H9 (cell line): ENCODE measurements around the gene STAU1. TPM values are rescaled to one million over a fixed set of nuclear protein-coding genes. Genes with fewer than 3 reads are reported as not detected.
A peak's percentile ranks its signal among the peaks of the same experiment; 100 is the strongest.
"Not testable (repeated sequence)": the region's sequence is repeated elsewhere in the genome, so short reads cannot be mapped to it uniquely, and the experiment has no call there.

Source experiments
- DNase-seq: peaks from one replicate; pipeline ENCODE4 v3.0.0-alpha.2; 2017
- H2AFZ ChIP-seq: one replicate; pipeline ENCODE4 v1.6.1; 2013; ENCODE audit warnings: mild to moderate bottlenecking, low read length, control low read depth, moderate library complexity
- H2AK5ac ChIP-seq: 2 replicates; pipeline ENCODE4 v1.6.1; 2013; ENCODE audit warnings: low read length, control low read depth, mixed read lengths; ENCODE audit not compliant: insufficient read length
- H2BK120ac ChIP-seq: one replicate; pipeline ENCODE4 v1.6.1; 2013; ENCODE audit warnings: low read depth, mild to moderate bottlenecking, low read length, control low read depth, inconsistent platforms; ENCODE audit not compliant: poor library complexity, severe bottlenecking
- H2BK12ac ChIP-seq: 2 replicates; pipeline ENCODE4 v1.6.1; 2013; ENCODE audit warnings: low read length, control low read depth, mixed read lengths, low read depth; ENCODE audit not compliant: insufficient read length
- H2BK15ac ChIP-seq: 2 replicates; pipeline ENCODE4 v1.6.1; 2013; ENCODE audit warnings: low read depth, low read length, control low read depth
- H2BK20ac ChIP-seq: one replicate; pipeline ENCODE4 v1.6.1; 2013; ENCODE audit warnings: low read depth, mild to moderate bottlenecking, low read length, control low read depth, inconsistent platforms; ENCODE audit not compliant: poor library complexity, severe bottlenecking
- H2BK5ac ChIP-seq: 2 replicates; pipeline ENCODE4 v1.6.1; 2013; ENCODE audit warnings: low read length, control low read depth, mixed read lengths; ENCODE audit not compliant: insufficient read length
- H3K14ac ChIP-seq: 2 replicates; pipeline ENCODE4 v1.6.1; 2013; ENCODE audit warnings: low read length, control low read depth; ENCODE audit not compliant: insufficient read depth
- H3K18ac ChIP-seq: 2 replicates; pipeline ENCODE4 v1.6.1; 2013; ENCODE audit warnings: low read depth, mild to moderate bottlenecking, mixed read lengths, low read length, control low read depth; ENCODE audit not compliant: insufficient read length
- H3K23ac ChIP-seq: 2 replicates; pipeline ENCODE4 v1.6.1; 2013; ENCODE audit warnings: low read length, control low read depth, mixed read lengths, low read depth; ENCODE audit not compliant: insufficient read length
- H3K23me2 ChIP-seq: 2 replicates; pipeline ENCODE4 v1.6.1; 2013; ENCODE audit warnings: low read depth, mild to moderate bottlenecking, mixed read lengths, low read length, control low read depth; ENCODE audit not compliant: insufficient read length, poor library complexity, severe bottlenecking
- H3K27ac ChIP-seq: 2 replicates; pipeline ENCODE4 v1.5.1; 2013; ENCODE audit warnings: low read length, control low read depth, mixed read lengths, low read depth; ENCODE audit not compliant: insufficient read length
- H3K27me3 ChIP-seq: 2 replicates; pipeline ENCODE4 v1.6.1; 2013; ENCODE audit warnings: low read length, control low read depth, inconsistent platforms; ENCODE audit not compliant: insufficient read depth
- H3K4ac ChIP-seq: 2 replicates; pipeline ENCODE4 v1.6.1; 2013; ENCODE audit warnings: low read depth, mild to moderate bottlenecking, control low read depth, inconsistent platforms, low read length, moderate library complexity
- H3K4me1 ChIP-seq: 2 replicates; pipeline ENCODE4 v1.6.1; 2013; ENCODE audit warnings: low read length, control low read depth, inconsistent platforms; ENCODE audit not compliant: insufficient read depth
- H3K4me2 ChIP-seq: 2 replicates; pipeline ENCODE4 v1.6.1; 2013; ENCODE audit warnings: low read length, control low read depth, mixed read lengths; ENCODE audit not compliant: insufficient read length, insufficient read depth
- H3K56ac ChIP-seq: 2 replicates; pipeline ENCODE4 v1.6.1; 2013; ENCODE audit warnings: low read depth, mild to moderate bottlenecking, mixed read lengths, low read length, control low read depth; ENCODE audit not compliant: insufficient read length
- H3K79me1 ChIP-seq: 2 replicates; pipeline ENCODE4 v1.6.1; 2013; ENCODE audit warnings: low read depth, mild to moderate bottlenecking, moderate library complexity, low read length, control low read depth, inconsistent platforms; ENCODE audit not compliant: insufficient read depth, poor library complexity, severe bottlenecking
- H3K79me2 ChIP-seq: 2 replicates; pipeline ENCODE4 v1.6.1; 2013; ENCODE audit warnings: low read length, control low read depth, inconsistent platforms; ENCODE audit not compliant: insufficient read depth
- H3K9ac ChIP-seq: 2 replicates; pipeline ENCODE4 v1.6.1; 2013; ENCODE audit warnings: low read length, control low read depth, mixed read lengths; ENCODE audit not compliant: insufficient read length; ENCODE audit errors: extremely low read depth
- H3K9me3 ChIP-seq: one replicate; pipeline ENCODE4 v1.6.1; 2013; ENCODE audit warnings: low read depth, low read length, inconsistent platforms; ENCODE audit not compliant: control insufficient read depth
- H3T11ph ChIP-seq: one replicate; pipeline ENCODE4 v1.6.1; 2013; ENCODE audit warnings: mild to moderate bottlenecking, low read length, control low read depth, inconsistent platforms
- H4K20me1 ChIP-seq: one replicate; pipeline ENCODE4 v1.6.1; 2013; ENCODE audit not compliant: control insufficient read depth, insufficient read length, insufficient read depth
- H4K5ac ChIP-seq: 2 replicates; pipeline ENCODE4 v1.6.1; 2013; ENCODE audit warnings: low read depth, mild to moderate bottlenecking, mixed read lengths, low read length, control low read depth; ENCODE audit not compliant: insufficient read length
- H4K8ac ChIP-seq: replicated peaks from 2 replicates; pipeline ENCODE4 v1.6.1; 2013; ENCODE audit warnings: low read length, control low read depth, mixed read lengths, low read depth; ENCODE audit not compliant: insufficient read length
- H4K91ac ChIP-seq: 2 replicates; pipeline ENCODE4 v1.6.1; 2013; ENCODE audit warnings: low read depth, mild to moderate bottlenecking, moderate library complexity, mixed read lengths, low read length, control low read depth; ENCODE audit not compliant: insufficient read length
- H3K27ac Mint-ChIP-seq, 3 experiments: 2 replicates in 2 of 3; 3 replicates in 1 of 3; pipeline ENCODE4 v1.8.0; 2020 to 2021; ENCODE audit warnings: mixed read lengths in 3 of 3, mild to moderate bottlenecking in 1 of 3, moderate library complexity in 1 of 3
- H3K27me3 Mint-ChIP-seq: 2 replicates; pipeline ENCODE4 v1.8.0; 2021; ENCODE audit warnings: low read depth, mild to moderate bottlenecking, moderate library complexity, mixed read lengths
- H3K36me3 Mint-ChIP-seq, 3 experiments: 2 replicates in 2 of 3; 3 replicates in 1 of 3; pipeline ENCODE4 v1.8.0; 2020 to 2021; ENCODE audit warnings: low read depth in 3 of 3, mixed read lengths in 3 of 3; ENCODE audit not compliant: insufficient read depth in 1 of 3
- H3K4me1 Mint-ChIP-seq, 2 experiments: 2 replicates each; pipeline ENCODE4 v1.8.0; 2020; ENCODE audit warnings: mixed read lengths in 2 of 2
- H3K4me3 Mint-ChIP-seq, 2 experiments: 2 replicates in 1 of 2; 3 replicates in 1 of 2; pipeline ENCODE4 v1.8.0; 2020 to 2021; ENCODE audit warnings: mild to moderate bottlenecking in 2 of 2, mixed read lengths in 2 of 2, moderate library complexity in 1 of 2
- H3K9me3 Mint-ChIP-seq, 2 experiments: 2 replicates in 1 of 2; 3 replicates in 1 of 2; pipeline ENCODE4 v1.8.0; 2020; ENCODE audit warnings: mild to moderate bottlenecking in 2 of 2, mixed read lengths in 2 of 2, moderate library complexity in 1 of 2
- WGBS: extraction: QIAGEN DNeasy Blood & Tissue Kit; methylation state at CpG from one replicate; pipeline ENCODE4 v1.1.7; 2013; ENCODE audit warnings: missing lambda C conversion rate, low lambda C conversion rate, mixed read lengths; ENCODE audit not compliant: insufficient read length; ENCODE audit errors: extremely low coverage; 5-methylcytosine and 5-hydroxymethylcytosine counted together
- total RNA-seq: library from RNA; stranded (reverse); gene quantifications from 2 replicates; pipeline ENCODE4 v1.2.1, GENCODE V29; 2021
- TF ChIP-seq, protein P1 (sequence below): fragments of 200-600 bp; sonication (generic); conservative IDR thresholded peaks from 3 replicates; pipeline ENCODE4 v1.8.0; 2021; ENCODE audit warnings: antibody characterized with exemption, mild to moderate bottlenecking

STAU1 gene
- total RNA-seq, 1 experiment from 2014 or later = 106 TPM

DNA sequence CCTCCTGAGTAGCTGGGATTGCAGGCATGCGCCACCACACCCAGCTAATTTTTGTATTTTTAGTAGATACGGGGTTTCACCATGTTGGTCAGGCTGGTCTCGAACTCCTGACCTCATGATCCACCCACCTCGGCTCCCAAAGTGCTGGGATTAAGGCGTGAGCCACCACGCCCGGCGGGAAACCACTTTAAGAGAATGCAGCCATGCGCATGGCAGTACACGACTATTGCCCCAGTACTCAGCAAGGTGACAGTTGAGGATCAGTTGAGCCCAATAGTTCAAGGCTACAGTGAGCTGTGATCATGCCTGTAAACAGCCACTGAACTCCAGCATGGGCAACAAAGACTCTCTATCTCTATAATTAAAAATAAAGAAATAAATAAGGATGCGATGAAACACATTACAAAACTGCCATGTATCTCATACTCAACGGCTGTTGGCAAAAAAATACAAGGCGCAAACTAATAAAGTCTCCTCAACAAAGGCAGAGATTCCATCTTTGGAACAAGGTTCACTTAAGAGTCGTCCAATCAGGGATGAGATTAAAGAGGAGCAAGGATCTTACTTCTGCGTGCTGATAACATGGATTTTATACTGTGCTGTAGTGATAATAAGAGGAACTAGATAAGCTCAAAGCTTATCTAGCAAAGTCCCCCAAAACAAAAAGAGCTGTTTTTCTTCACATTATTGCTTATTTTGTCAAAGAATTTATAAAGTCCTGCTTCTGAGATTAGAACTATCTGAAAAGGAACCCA lies 51.1 kb downstream of the STAU1 start:
- no peak overlapping the region for H3K9ac ChIP-seq
- no peaks in the 10 kb centered on the region for H3K27me3 ChIP-seq
- H3K23me2 ChIP-seq = no peaks in the 10 kb centered on the region
- H4K5ac ChIP-seq = no peak overlapping the region
- peak overlapping the region in 1 of 3 experiments; percentile 26; a peak in 1 of 7 replicates for H3K27ac Mint-ChIP-seq
- no peak overlapping the region for H2BK15ac ChIP-seq
- TF ChIP-seq, protein P1, sequence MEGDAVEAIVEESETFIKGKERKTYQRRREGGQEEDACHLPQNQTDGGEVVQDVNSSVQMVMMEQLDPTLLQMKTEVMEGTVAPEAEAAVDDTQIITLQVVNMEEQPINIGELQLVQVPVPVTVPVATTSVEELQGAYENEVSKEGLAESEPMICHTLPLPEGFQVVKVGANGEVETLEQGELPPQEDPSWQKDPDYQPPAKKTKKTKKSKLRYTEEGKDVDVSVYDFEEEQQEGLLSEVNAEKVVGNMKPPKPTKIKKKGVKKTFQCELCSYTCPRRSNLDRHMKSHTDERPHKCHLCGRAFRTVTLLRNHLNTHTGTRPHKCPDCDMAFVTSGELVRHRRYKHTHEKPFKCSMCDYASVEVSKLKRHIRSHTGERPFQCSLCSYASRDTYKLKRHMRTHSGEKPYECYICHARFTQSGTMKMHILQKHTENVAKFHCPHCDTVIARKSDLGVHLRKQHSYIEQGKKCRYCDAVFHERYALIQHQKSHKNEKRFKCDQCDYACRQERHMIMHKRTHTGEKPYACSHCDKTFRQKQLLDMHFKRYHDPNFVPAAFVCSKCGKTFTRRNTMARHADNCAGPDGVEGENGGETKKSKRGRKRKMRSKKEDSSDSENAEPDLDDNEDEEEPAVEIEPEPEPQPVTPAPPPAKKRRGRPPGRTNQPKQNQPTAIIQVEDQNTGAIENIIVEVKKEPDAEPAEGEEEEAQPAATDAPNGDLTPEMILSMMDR = no peak
- H2BK12ac ChIP-seq = no peak overlapping the region
- H3K4me3 Mint-ChIP-seq = no peak overlapping the region
- no peaks in the 10 kb centered on the region for H3K79me2 ChIP-seq
- no peak overlapping the region for H3K4me2 ChIP-seq
- H4K8ac ChIP-seq = no peak overlapping the region
- H2BK5ac ChIP-seq = no peak overlapping the region
- no peak overlapping the region for H3K4ac ChIP-seq
- no peak overlapping the region for H3K27ac ChIP-seq
- H2BK120ac ChIP-seq = no peak overlapping the region
- no CpG with 5 or more reads among the region's 15 CpGs for WGBS
- no peaks in the 10 kb centered on the region for H4K20me1 ChIP-seq
- no peaks in the 10 kb centered on the region for H3K27me3 Mint-ChIP-seq
- DNase-seq = no peak
- peaks cover 14 to 52% (median 45%) of the 10 kb centered on the region in 3 experiments; a peak in 6 of 7 replicates for H3K36me3 Mint-ChIP-seq
- no peaks in the 10 kb centered on the region for H3K9me3 Mint-ChIP-seq
- H3K9me3 ChIP-seq = no peaks in the 10 kb centered on the region
- H2BK20ac ChIP-seq = no peak overlapping the region
- no peak overlapping the region for H3K56ac ChIP-seq
- H3K14ac ChIP-seq = no peak overlapping the region
- H4K91ac ChIP-seq = no peak overlapping the region
- H2AK5ac ChIP-seq = no peak overlapping the region
- H2AFZ ChIP-seq = no peak overlapping the region
- H3K4me1 Mint-ChIP-seq = peaks cover 9 to 11% of the 10 kb centered on the region in 2 experiments
- H3K18ac ChIP-seq = no peak overlapping the region
- no peaks in the 10 kb centered on the region for H3K4me1 ChIP-seq
- no peak overlapping the region for H3K23ac ChIP-seq
- no peak overlapping the region for H3T11ph ChIP-seq
- H3K79me1 ChIP-seq = peaks cover 2% of the 10 kb centered on the region

DNA sequence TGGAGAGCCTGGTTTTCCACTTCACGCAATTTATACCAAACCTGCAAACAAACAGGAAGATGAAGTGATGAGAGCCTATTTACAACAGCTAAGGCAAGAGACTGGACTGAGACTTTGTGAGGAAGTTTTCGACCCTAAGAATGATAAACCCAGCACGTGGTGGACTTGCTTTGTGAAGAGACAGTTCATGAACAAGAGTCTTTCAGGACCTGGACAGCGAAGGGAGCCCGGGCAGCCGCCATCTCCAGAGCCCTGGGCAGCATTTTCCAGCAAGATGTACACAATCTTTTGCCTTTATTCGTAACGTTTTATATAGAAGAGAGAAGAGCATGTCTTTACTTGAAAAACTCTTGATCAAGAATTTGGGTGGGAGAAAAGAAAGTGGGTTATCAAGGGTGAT lies 53.3 kb downstream of the STAU1 start:
- peaks cover 21 to 64% (median 59%) of the 10 kb centered on the region in 3 experiments; a peak in 5 of 7 replicates for H3K36me3 Mint-ChIP-seq
- H3K4me1 ChIP-seq, H3K27me3 ChIP-seq, H4K20me1 ChIP-seq, H2BK12ac ChIP-seq, H3K4me3 Mint-ChIP-seq, H3K79me1 ChIP-seq, H3K27ac ChIP-seq, H2AFZ ChIP-seq, H3K4ac ChIP-seq, H3K9me3 Mint-ChIP-seq, DNase-seq, H4K5ac ChIP-seq, H3K18ac ChIP-seq, H3K23me2 ChIP-seq, H4K91ac ChIP-seq, H3T11ph ChIP-seq, H3K27me3 Mint-ChIP-seq, H3K56ac ChIP-seq, H2BK20ac ChIP-seq, H3K9me3 ChIP-seq, H2AK5ac ChIP-seq, H3K79me2 ChIP-seq, H3K9ac ChIP-seq, H2BK120ac ChIP-seq, H2BK15ac ChIP-seq, H3K14ac ChIP-seq, H3K23ac ChIP-seq, H2BK5ac ChIP-seq, H4K8ac ChIP-seq, H3K4me2 ChIP-seq: not testable (repeated sequence)
- WGBS = no CpG with 5 or more reads among the region's 8 CpGs
- peak overlapping the region in 2 of 3 experiments; percentile 32 to 54; a peak in 2 of 7 replicates for H3K27ac Mint-ChIP-seq
- H3K4me1 Mint-ChIP-seq = peaks cover 9 to 11% of the 10 kb centered on the region in 2 experiments
